HepG2 (cell line): ENCODE data around the gene AMIGO3. TPM values are rescaled to one million over a fixed set of nuclear protein-coding genes. Genes with fewer than 3 reads are reported as not detected.

Experiments used
- AGO2 ChIP-seq: fragments of 200-400 bp; formaldehyde crosslinking; optimal IDR thresholded peaks from 2 replicates; pipeline ENCODE3; 2017; ENCODE audit warnings: mild to moderate bottlenecking, low read depth, low read length, moderate library complexity
- CBX2 ChIP-seq, 2 experiments: fragments of 200-600 bp in 1 of 2; sonication (generic); formaldehyde crosslinking in 1 of 2; IDR thresholded peaks; 2 replicates each; pipeline versions ENCODE4 v1.7.0 to v1.8.1; 2018 to 2022; ENCODE audit warnings: low read depth in 2 of 2, low read length in 1 of 2, mild to moderate bottlenecking in 1 of 2, missing genetic modification reagents in 1 of 2
- RBFOX2 ChIP-seq: fragments of 200-400 bp; formaldehyde crosslinking; IDR thresholded peaks from 2 replicates; pipeline ENCODE4 v1.6.1; 2017; ENCODE audit warnings: low read depth, mild to moderate bottlenecking, low read length
- ZC3H13 ChIP-seq: sonication (generic); formaldehyde crosslinking; IDR thresholded peaks from 2 replicates; pipeline ENCODE4 v1.8.1; 2023; ENCODE audit warnings: mild to moderate bottlenecking, missing genetic modification reagents, moderate library complexity
- ZHX1 ChIP-seq: sonication (generic); formaldehyde crosslinking; IDR thresholded peaks from 2 replicates; pipeline ENCODE4 v1.8.1; 2022; ENCODE audit warnings: low read depth, mild to moderate bottlenecking, missing genetic modification reagents
- ZNF646 ChIP-seq: sonication (generic); formaldehyde crosslinking; IDR thresholded peaks from 2 replicates; pipeline ENCODE4 v1.9.0; 2021; ENCODE audit warnings: mild to moderate bottlenecking, missing genetic modification reagents
- polyA plus RNA-seq, 8 experiments: library from polyadenylated mRNA; depleted of rRNA in 3 of 8; stranded (reverse) in 7 of 8; unstranded in 1 of 8; fragments of >200 nt; fragmentation: Illumina TruSeq in 4 of 8; extraction: Trizol in 4 of 8; gene quantifications; 2 replicates each; pipeline versions ENCODE4 v1.2.1 to v1.2.3, GENCODE V29; 2011 to 2016; ENCODE audit warnings: low read depth in 4 of 8, missing spikeins in 1 of 8, mixed read lengths in 1 of 8; ENCODE audit not compliant: insufficient read depth in 1 of 8
- total RNA-seq, 5 experiments: library from RNA; depleted of rRNA; stranded (reverse); fragments of >200 nt; fragmentation: Illumina TruSeq; extraction: Trizol; gene quantifications; 2 replicates each; pipeline ENCODE4 v1.2.3, GENCODE V29; 2016; ENCODE audit warnings: low read depth in 1 of 5

Gene AMIGO3
- total and polyA plus RNA-seq, 2 of the 13 experiments (the other 11 are each of a cell fraction or from before 2014, with no cell fraction given): 0.35 TPM; not detected in 1

- TF ChIP-seq ZHX1 (CRISPR knock-in tag) (0 out of 2 replicates have a peak, but pooled peaks have one; percentile 10), AGO2 (peak; percentile 76), ZNF646 (no peak), RBFOX2 (peak; percentile 40), ZC3H13 (CRISPR knock-in tag) (0 out of 2 replicates have a peak, but pooled peaks have one; percentile 15), CBX2 (IDR thresholded peaks at IDR 0.05; ENCODE audit: low read depth, low read length) (no peak), CBX2 (CRISPR knock-in tag; IDR thresholded peaks at IDR 0.05; ENCODE audit: low read depth) (no peak)
Measured at GRCh38 chr3:49717959-49718857, 1.3 kb downstream of the AMIGO3 start (continued).
